Urothelium cell line (cell line): ENCODE data around the gene SH3TC2.
A peak's percentile ranks its signal among the peaks of the same experiment; 100 is the strongest.

Experiments used
- DNase-seq: peaks from one replicate; pipeline ENCODE4 v3.0.0; 2011; ENCODE audit warnings: low spot score, mixed read lengths
- FAIRE-seq: peaks from 2 replicates; lab custom pipeline; 2011; peaks lifted over from hg19 to GRCh38; lab: Jason Lieb, UNC

SH3TC2 gene

GRCh38 chr5:148976569-148977381, 86.1 kb downstream of the SH3TC2 start:
- FAIRE-seq, result no peak
- peak; percentile 46 for DNase-seq

GRCh38 chr5:148974642-148975327, 88.1 kb downstream of the SH3TC2 start:
- FAIRE-seq, result no peak
- no peak for DNase-seq

- DNase-seq (peak; percentile 38), FAIRE-seq (no peak)
These were observed 89.4 kb downstream of the SH3TC2 start for GRCh38 chr5:148973455-148973854.

- FAIRE-seq (no peak), DNase-seq (peak; percentile 82)
These were observed 89.9 kb downstream of the SH3TC2 start for GRCh38 chr5:148972974-148973374.

- FAIRE-seq (no peak), DNase-seq (no peak)
These were observed 90.5 kb downstream of the SH3TC2 start for GRCh38 chr5:148972396-148972795.

- DNase-seq (no peak), FAIRE-seq (no peak)
These were observed 92.0 kb downstream of the SH3TC2 start for GRCh38 chr5:148970876-148971275.

- no peak for FAIRE-seq
These were observed 92.6 kb downstream of the SH3TC2 start for GRCh38 chr5:148970228-148970627.

GRCh38 chr5:148969291-148969690, 93.6 kb downstream of the SH3TC2 start:
- no peak for FAIRE-seq

More at GRCh38 chr5:148970228-148970627, 92.6 kb downstream of the SH3TC2 start:
- DNase-seq, result no peak

GRCh38 chr5:148968311-148968710, 94.6 kb downstream of the SH3TC2 start:
- no peak for DNase-seq
- no peak for FAIRE-seq

More at GRCh38 chr5:148969291-148969690, 93.6 kb downstream of the SH3TC2 start:
- DNase-seq, result no peak

- no peak for FAIRE-seq
These were observed 95.1 kb downstream of the SH3TC2 start for GRCh38 chr5:148967783-148968182.

GRCh38 chr5:148966938-148967337, 95.9 kb downstream of the SH3TC2 start:
- DNase-seq, result no peak
- no peak for FAIRE-seq

More at GRCh38 chr5:148967783-148968182, 95.1 kb downstream of the SH3TC2 start:
- DNase-seq, result no peak

- DNase-seq (no peak), FAIRE-seq (no peak)
These were observed 96.5 kb downstream of the SH3TC2 start for GRCh38 chr5:148966348-148966747.

- peak; percentile 95 for FAIRE-seq
- DNase-seq, result peak; percentile 90
These were observed 97.2 kb downstream of the SH3TC2 start for GRCh38 chr5:148965511-148966265.

GRCh38 chr5:148963664-148964063, 99.2 kb downstream of the SH3TC2 start:
- DNase-seq, result no peak
- no peak for FAIRE-seq

- no peak for DNase-seq
- FAIRE-seq, result no peak
These were observed 100.0 kb downstream of the SH3TC2 start for GRCh38 chr5:148962761-148963324.

- no peak for FAIRE-seq
- DNase-seq, result no peak
These were observed 100.7 kb downstream of the SH3TC2 start for GRCh38 chr5:148962200-148962550.

- DNase-seq (no peak), FAIRE-seq (no peak)
These were observed 101.3 kb downstream of the SH3TC2 start for GRCh38 chr5:148961261-148962199.

- FAIRE-seq (peak; percentile 97), DNase-seq (no peak)
These were observed 102.6 kb downstream of the SH3TC2 start for GRCh38 chr5:148960070-148960769.

- FAIRE-seq (no peak), DNase-seq (peak; percentile 58)
These were observed 105.2 kb downstream of the SH3TC2 start for GRCh38 chr5:148957591-148958202.
